NCI-H2107 (cell line): Measurements from ENCODE around the gene MRPL36.

Source experiments
- DNase-seq: peaks from one replicate; lab custom pipeline; 2025; lab: John Stamatoyannopoulos, UW

Gene MRPL36

GRCh38 chr5:1764606-1764960 is 35.1 kb downstream of the MRPL36 start:
- DNase-seq: no peak

- no peak for DNase-seq
Measured at GRCh38 chr5:1763960-1764605, 35.6 kb downstream of the MRPL36 start.

GRCh38 chr5:1763548-1763911 is 36.1 kb downstream of the MRPL36 start:
- DNase-seq: no peak

- DNase-seq: no peak
Measured at GRCh38 chr5:1762883-1763547, 36.6 kb downstream of the MRPL36 start.

- DNase-seq: no peak
Measured at GRCh38 chr5:1762121-1762882, 37.3 kb downstream of the MRPL36 start.

GRCh38 chr5:1761453-1761755 is 38.2 kb downstream of the MRPL36 start:
- no peak for DNase-seq

GRCh38 chr5:1760656-1761452 is 38.8 kb downstream of the MRPL36 start:
- DNase-seq: no peak

- DNase-seq: no peak
Measured at GRCh38 chr5:1760231-1760630, 39.4 kb downstream of the MRPL36 start.

- no peak for DNase-seq
Measured at GRCh38 chr5:1759378-1759970, 40.2 kb downstream of the MRPL36 start.

GRCh38 chr5:1758574-1758973 is 41.1 kb downstream of the MRPL36 start:
- DNase-seq: no peak

GRCh38 chr5:1757511-1757910 is 42.1 kb downstream of the MRPL36 start:
- no peak for DNase-seq

GRCh38 chr5:1756481-1756880 is 43.2 kb downstream of the MRPL36 start:
- no peak for DNase-seq

- no peak for DNase-seq
Measured at GRCh38 chr5:1755321-1755949, 44.2 kb downstream of the MRPL36 start.

- DNase-seq: no peak
Measured at GRCh38 chr5:1754531-1755220, 45.0 kb downstream of the MRPL36 start.

- no peak for DNase-seq
Measured at GRCh38 chr5:1753490-1753889, 46.1 kb downstream of the MRPL36 start.

- DNase-seq: no peak
Measured at GRCh38 chr5:1752881-1753280, 46.8 kb downstream of the MRPL36 start.

- no peak for DNase-seq
Measured at GRCh38 chr5:1751864-1752822, 47.5 kb downstream of the MRPL36 start.

GRCh38 chr5:1751026-1751863 is 48.4 kb downstream of the MRPL36 start:
- no peak for DNase-seq

GRCh38 chr5:1750469-1750868 is 49.2 kb downstream of the MRPL36 start:
- no peak for DNase-seq
